ENCODE results near the gene CCDC28B.

CCDC28B gene

GRCh38 chr1:32172621-32173245 is 27.7 kb upstream of the CCDC28B start:
- no peak for DNase-seq (ENCODE audit: low read depth)

GRCh38 chr1:32178380-32179192 is 21.8 kb upstream of the CCDC28B start:
- TF ChIP-seq CTCF (IDR thresholded peaks at IDR 0.05; ENCODE audit: low read depth, low read length, missing control alignments) = no peak
- no peak for DNase-seq (ENCODE audit: low read depth)
- H3K4me3 ChIP-seq (ENCODE audit: low read depth, low read length) = peak overlapping the region; percentile 84; the same call in 1 of the 2 replicates

More at GRCh38 chr1:32172621-32173245, 27.7 kb upstream of the CCDC28B start:
- no peak overlapping the region for H3K4me3 ChIP-seq (ENCODE audit: low read depth, low read length)
- no peak for TF ChIP-seq CTCF (IDR thresholded peaks at IDR 0.05; ENCODE audit: low read depth, low read length, missing control alignments)

- no peak for TF ChIP-seq CTCF (IDR thresholded peaks at IDR 0.05; ENCODE audit: low read depth, low read length, missing control alignments)
Observed at GRCh38 chr1:32179193-32179442, 21.3 kb upstream of the CCDC28B start.

GRCh38 chr1:32179443-32180185 is 20.8 kb upstream of the CCDC28B start, which contains the start of gene TXLNA:
Gene TXLNA, plus strand, starts transcription at chr1:32179675. Its CDS starts 671 bp downstream, at chr1:32180346.
- peak within 1 kb of the TSS; percentile 84 for H3K4me3 ChIP-seq (ENCODE audit: low read depth, low read length)
- DNase-seq (ENCODE audit: low read depth) = peak; percentile 72
- TF ChIP-seq CTCF (IDR thresholded peaks at IDR 0.05; ENCODE audit: low read depth, low read length, missing control alignments) = no peak

More at GRCh38 chr1:32179193-32179442, 21.3 kb upstream of the CCDC28B start:
- H3K4me3 ChIP-seq (ENCODE audit: low read depth, low read length) = peak overlapping the region; percentile 84
- no peak for DNase-seq (ENCODE audit: low read depth)

- H3K4me3 ChIP-seq (ENCODE audit: low read depth, low read length) = peak overlapping the region; percentile 84
- no peak for DNase-seq (ENCODE audit: low read depth)
- TF ChIP-seq CTCF (IDR thresholded peaks at IDR 0.05; ENCODE audit: low read depth, low read length, missing control alignments) = no peak
Observed at GRCh38 chr1:32180186-32181060, 20.0 kb upstream of the CCDC28B start.

GRCh38 chr1:32181065-32181464 is 19.3 kb upstream of the CCDC28B start:
- peak overlapping the region; percentile 84 for H3K4me3 ChIP-seq (ENCODE audit: low read depth, low read length)
- DNase-seq (ENCODE audit: low read depth) = no peak
- no peak for TF ChIP-seq CTCF (IDR thresholded peaks at IDR 0.05; ENCODE audit: low read depth, low read length, missing control alignments)

All from GM12864 (cell line).